Liver (tissue), 9 donors: ENCODE data around the gene GMDS. TPM values are rescaled to one million over a fixed set of nuclear protein-coding genes. Genes with fewer than 3 reads are reported as not detected.

Source experiments
- DNase-seq: peaks from one replicate; pipeline ENCODE4 v3.0.0-alpha.2; 2017; ENCODE audit warnings: low spot score
- H3K27ac ChIP-seq, 2 donors: one replicate each; pipeline ENCODE4 v1.7.0; 2013; ENCODE audit warnings: inconsistent platforms in 2 of 2, low read length in 2 of 2, control low read depth in 1 of 2, low read depth in 1 of 2, mild to moderate bottlenecking in 1 of 2
- H3K27me3 ChIP-seq, 4 donors: one replicate each; pipeline versions ENCODE4 v1.6.1 to v1.7.0; 2013; ENCODE audit warnings: low read length in 3 of 4, inconsistent platforms in 1 of 4, mild to moderate bottlenecking in 1 of 4, moderate library complexity in 1 of 4; ENCODE audit not compliant: control insufficient read depth in 4 of 4, insufficient read depth in 4 of 4
- H3K36me3 ChIP-seq, 4 donors: one replicate each; pipeline versions ENCODE4 v1.6.1 to v1.7.0; 2013; ENCODE audit warnings: low read length in 3 of 4, mild to moderate bottlenecking in 3 of 4, low read depth in 1 of 4, moderate library complexity in 1 of 4; ENCODE audit not compliant: control insufficient read depth in 4 of 4, insufficient read depth in 3 of 4
- H3K4me1 ChIP-seq, 4 donors: one replicate each; pipeline versions ENCODE4 v1.6.1 to v1.7.0; 2013; ENCODE audit warnings: low read length in 3 of 4, mild to moderate bottlenecking in 3 of 4, moderate library complexity in 1 of 4; ENCODE audit not compliant: control insufficient read depth in 4 of 4, insufficient read depth in 4 of 4
- H3K4me3 ChIP-seq, 3 donors: one replicate each; pipeline versions ENCODE4 v1.6.1 to v1.7.0; 2013; ENCODE audit warnings: low read length in 3 of 3, control low read depth in 1 of 3, low read depth in 1 of 3, mild to moderate bottlenecking in 1 of 3
- H3K9ac ChIP-seq, 2 donors: one replicate each; pipeline ENCODE4 v1.7.0; 2013; ENCODE audit warnings: low read length in 2 of 2, mild to moderate bottlenecking in 2 of 2, moderate library complexity in 2 of 2, control low read depth in 1 of 2, low read depth in 1 of 2
- H3K9me3 ChIP-seq, 4 donors: one replicate each; pipeline versions ENCODE4 v1.6.1 to v1.7.0; 2013; ENCODE audit warnings: low read length in 3 of 4; ENCODE audit not compliant: control insufficient read depth in 4 of 4
- ATF3 ChIP-seq: IDR thresholded peaks from 2 replicates; pipeline ENCODE4 v1.6.1; 2016; ENCODE audit warnings: antibody characterized with exemption
- WGBS: extraction: QIAGEN DNeasy Blood & Tissue Kit; methylation state at CpG from one replicate; pipeline ENCODE4 v1.1.7; 2013; 5-methylcytosine and 5-hydroxymethylcytosine counted together
- polyA plus RNA-seq, 2 donors: library from polyadenylated mRNA; stranded (reverse) in 1 of 2; unstranded in 1 of 2; fragments of 200-250 nt in 1 of 2; fragments of >200 nt in 1 of 2; fragmentation: Nextera tagmentation in 1 of 2; extraction: Ambion mirVana in 1 of 2; gene quantifications; one replicate each; pipeline versions ENCODE4 v1.2.1 to v1.2.3, GENCODE V29; 2013 to 2015
- total RNA-seq, 2 donors: library from RNA; depleted of rRNA; stranded (reverse); fragments of >200 nt; gene quantifications; one replicate each; pipeline ENCODE4 v1.2.3, GENCODE V29; 2014
- donor health status: healthy.
- donor health status: healthy.
- donor health status: healthy.
- donor health status: healthy.
- donor health status: healthy.

The GMDS gene
- total and polyA plus RNA-seq, 4 donors: 3.5 to 15.6 (median 13.0) TPM

GRCh38 chr6:1574083-1574761 lies 671.2 kb downstream of the GMDS start:
- Histone ChIP-seq H3K27me3 (no peaks in the 10 kb centered on the region), H3K4me3 (no peak overlapping the region), H3K27ac (no peak overlapping the region), H3K9me3 (peaks cover 0 to 4% (median 0%) of the 10 kb centered on the region in 4 donors), H3K36me3 (peaks cover 0 to 2% (median 0%) of the 10 kb centered on the region in 4 donors), H3K9ac (no peak overlapping the region), H3K4me1 (no peaks in the 10 kb centered on the region)
- no peak for DNase-seq
- TF ChIP-seq ATF3: no peak
- 89% methylated on average over 13 of the region's 13 CpGs for WGBS
